HG03196 (cell line): ENCODE data around the gene CTNNA1.
"Not testable (repeated sequence)": the region's sequence is repeated elsewhere in the genome, so short reads cannot be mapped to it uniquely, and the experiment has no call there.

Source experiments
- ATAC-seq: cut with Tn5 transposase; IDR thresholded peaks from one replicate; pipeline ENCODE4 v1.9.1; 2021; ENCODE audit not compliant: unreplicated experiment

The CTNNA1 gene

GRCh38 chr5:138760448-138761110 is 7.4 kb downstream of the CTNNA1 start:
- ATAC-seq, result no peak

- not testable (repeated sequence) for ATAC-seq
Measured at GRCh38 chr5:138761115-138761514, 7.9 kb downstream of the CTNNA1 start.

GRCh38 chr5:138761670-138762069 is 8.4 kb downstream of the CTNNA1 start:
- ATAC-seq, result not testable (repeated sequence)

- no peak for ATAC-seq
Measured at GRCh38 chr5:138762110-138762509, 8.9 kb downstream of the CTNNA1 start.

GRCh38 chr5:138763037-138763778 is 10.0 kb downstream of the CTNNA1 start:
- ATAC-seq, result no peak

- ATAC-seq, result no peak
Measured at GRCh38 chr5:138770291-138770690, 17.1 kb downstream of the CTNNA1 start.

- no peak for ATAC-seq
Measured at GRCh38 chr5:138770977-138771376, 17.8 kb downstream of the CTNNA1 start.

- no peak for ATAC-seq
Measured at GRCh38 chr5:138772986-138773594, 19.9 kb downstream of the CTNNA1 start.

GRCh38 chr5:138773624-138774023 is 20.4 kb downstream of the CTNNA1 start:
- ATAC-seq, result not testable (repeated sequence)

GRCh38 chr5:138775034-138775433 is 21.8 kb downstream of the CTNNA1 start:
- ATAC-seq, result no peak

GRCh38 chr5:138778234-138778633 is 25.0 kb downstream of the CTNNA1 start:
- no peak for ATAC-seq

- no peak for ATAC-seq
Measured at GRCh38 chr5:138783976-138784375, 30.8 kb downstream of the CTNNA1 start.

- no peak for ATAC-seq
Measured at GRCh38 chr5:138784590-138784989, 31.4 kb downstream of the CTNNA1 start.

- ATAC-seq, result no peak
Measured at GRCh38 chr5:138789771-138790242, 36.6 kb downstream of the CTNNA1 start.

GRCh38 chr5:138790684-138791083 is 37.5 kb downstream of the CTNNA1 start:
- ATAC-seq, result no peak

GRCh38 chr5:138792195-138792790 is 39.1 kb downstream of the CTNNA1 start:
- no peak for ATAC-seq

GRCh38 chr5:138793575-138793974 is 40.4 kb downstream of the CTNNA1 start:
- ATAC-seq, result no peak

GRCh38 chr5:138803285-138803684 is 50.1 kb downstream of the CTNNA1 start:
- no peak for ATAC-seq

GRCh38 chr5:138803935-138804334 is 50.7 kb downstream of the CTNNA1 start:
- no peak for ATAC-seq

- ATAC-seq, result no peak
Measured at GRCh38 chr5:138805096-138805495, 51.9 kb downstream of the CTNNA1 start.

- no peak for ATAC-seq
Measured at GRCh38 chr5:138807182-138807581, 54.0 kb downstream of the CTNNA1 start.

- ATAC-seq, result no peak
Measured at GRCh38 chr5:138809391-138809790, 56.2 kb downstream of the CTNNA1 start.
